Testis (tissue), 3 donors: ENCODE data around the gene CHTF8. TPM values are rescaled to one million over a fixed set of nuclear protein-coding genes. Genes with fewer than 3 reads are reported as not detected.
"Not testable (repeated sequence)": the region's sequence is repeated elsewhere in the genome, so short reads cannot be mapped to it uniquely, and the experiment has no call there.

Source experiments
- DNase-seq: peaks from one replicate; pipeline ENCODE4 v3.0.0-alpha.2; 2019
- H3K27ac ChIP-seq, 2 donors: fragments of 200-600 bp; sonication (generic); one replicate each; pipeline ENCODE4 v1.5.1; 2019
- H3K27me3 ChIP-seq: fragments of 200-600 bp; sonication (generic); one replicate; pipeline ENCODE4 v1.5.1; 2019
- H3K36me3 ChIP-seq: fragments of 200-600 bp; sonication (generic); one replicate; pipeline ENCODE4 v1.5.1; 2017; ENCODE audit warnings: low read depth; ENCODE audit errors: missing control alignments
- H3K4me1 ChIP-seq: fragments of 200-600 bp; sonication (generic); one replicate; pipeline ENCODE4 v1.5.1; 2019
- H3K4me3 ChIP-seq, 2 donors: fragments of 200-600 bp; sonication (generic); one replicate each; pipeline ENCODE4 v1.5.1; 2017 to 2019
- H3K9me3 ChIP-seq: fragments of 200-600 bp; sonication (generic); one replicate; pipeline ENCODE4 v1.5.1; 2017
- POLR2A ChIP-seq: fragments of 450-650 bp; IDR thresholded peaks from one replicate; pipeline ENCODE4 v1.6.1; 2017; ENCODE audit warnings: antibody characterized with exemption, mild to moderate bottlenecking, moderate library complexity
- WGBS, 2 donors: methylation state at CpG; one replicate each; pipeline ENCODE4 v1.1.5; 2018; 5-methylcytosine and 5-hydroxymethylcytosine counted together
- intact Hi-C: fragments of 100-400 bp; cut with DNase I; formaldehyde crosslinking; loops from one replicate; pipeline ENCODE4 v1.15.1; 2023; ENCODE audit warnings: low total_unique reads
- polyA plus RNA-seq: library from polyadenylated mRNA; stranded (reverse); fragments of 350-450 nt; fragmentation: Illumina TruSeq; extraction: RNeasy Lipid Tissue Mini Kit (QIAGEN cat#74804); gene quantifications from one replicate; pipeline ENCODE4 v1.2.3, GENCODE V29; 2014; ENCODE audit warnings: low read depth, low replicate concordance; ENCODE audit not compliant: insufficient read depth
- total RNA-seq, 2 donors: library from RNA; depleted of rRNA; stranded (reverse); fragments of >200 nt; gene quantifications; one replicate each; pipeline ENCODE4 v1.2.3, GENCODE V29; 2016
- TF ChIP-seq, protein P1 (sequence below), 3 experiments: fragments of 450-650 bp in 2 of 3; fragments of 200-600 bp in 1 of 3; sonication (generic) in 1 of 3; IDR thresholded peaks; one replicate each; pipeline ENCODE4 v1.5.1; 2016 to 2019; ENCODE audit warnings: antibody characterized with exemption in 3 of 3, mild to moderate bottlenecking in 2 of 3, moderate library complexity in 1 of 3

CHTF8 gene
- total and polyA plus RNA-seq, 3 donors from 2014 or later, result 122 to 147 (median 131) TPM

DNA sequence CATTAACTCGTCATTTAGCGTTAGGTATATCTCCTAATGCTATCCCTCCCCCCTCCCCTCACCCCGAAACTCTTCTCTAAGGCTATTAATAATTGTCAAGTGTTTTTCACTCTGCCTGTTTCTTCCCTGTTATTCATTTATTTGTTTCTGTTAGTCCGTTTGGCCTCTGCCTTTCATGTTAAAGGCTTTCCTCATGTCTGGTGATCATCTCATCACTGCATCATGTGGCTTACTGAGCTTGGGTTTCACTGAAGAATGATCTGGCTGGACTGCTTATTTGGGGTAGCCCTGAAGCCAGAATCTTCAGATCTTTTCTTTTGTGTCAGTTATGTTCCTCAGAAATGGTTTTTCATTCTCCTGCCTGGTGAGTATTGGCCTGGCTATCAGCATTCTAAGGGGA, 9.5 kb upstream of the CHTF8 start:
- Histone ChIP-seq H3K27me3 (no peaks in the 10 kb centered on the region), H3K9me3 (no peaks in the 10 kb centered on the region), H3K4me3 (no peak overlapping the region), H3K27ac (no peak overlapping the region), H3K4me1 (peaks cover 18% of the 10 kb centered on the region), H3K36me3 (peaks cover 4% of the 10 kb centered on the region)
- no peak for TF ChIP-seq POLR2A
- TF ChIP-seq, protein P1, sequence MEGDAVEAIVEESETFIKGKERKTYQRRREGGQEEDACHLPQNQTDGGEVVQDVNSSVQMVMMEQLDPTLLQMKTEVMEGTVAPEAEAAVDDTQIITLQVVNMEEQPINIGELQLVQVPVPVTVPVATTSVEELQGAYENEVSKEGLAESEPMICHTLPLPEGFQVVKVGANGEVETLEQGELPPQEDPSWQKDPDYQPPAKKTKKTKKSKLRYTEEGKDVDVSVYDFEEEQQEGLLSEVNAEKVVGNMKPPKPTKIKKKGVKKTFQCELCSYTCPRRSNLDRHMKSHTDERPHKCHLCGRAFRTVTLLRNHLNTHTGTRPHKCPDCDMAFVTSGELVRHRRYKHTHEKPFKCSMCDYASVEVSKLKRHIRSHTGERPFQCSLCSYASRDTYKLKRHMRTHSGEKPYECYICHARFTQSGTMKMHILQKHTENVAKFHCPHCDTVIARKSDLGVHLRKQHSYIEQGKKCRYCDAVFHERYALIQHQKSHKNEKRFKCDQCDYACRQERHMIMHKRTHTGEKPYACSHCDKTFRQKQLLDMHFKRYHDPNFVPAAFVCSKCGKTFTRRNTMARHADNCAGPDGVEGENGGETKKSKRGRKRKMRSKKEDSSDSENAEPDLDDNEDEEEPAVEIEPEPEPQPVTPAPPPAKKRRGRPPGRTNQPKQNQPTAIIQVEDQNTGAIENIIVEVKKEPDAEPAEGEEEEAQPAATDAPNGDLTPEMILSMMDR (IDR thresholded peaks at IDR 0.05), result no peak
- WGBS, 2 donors, result 91 to 97% methylated on average over 4 of the region's 4 CpGs
- intact Hi-C loops, result no loop called here
- no peak for DNase-seq

DNA sequence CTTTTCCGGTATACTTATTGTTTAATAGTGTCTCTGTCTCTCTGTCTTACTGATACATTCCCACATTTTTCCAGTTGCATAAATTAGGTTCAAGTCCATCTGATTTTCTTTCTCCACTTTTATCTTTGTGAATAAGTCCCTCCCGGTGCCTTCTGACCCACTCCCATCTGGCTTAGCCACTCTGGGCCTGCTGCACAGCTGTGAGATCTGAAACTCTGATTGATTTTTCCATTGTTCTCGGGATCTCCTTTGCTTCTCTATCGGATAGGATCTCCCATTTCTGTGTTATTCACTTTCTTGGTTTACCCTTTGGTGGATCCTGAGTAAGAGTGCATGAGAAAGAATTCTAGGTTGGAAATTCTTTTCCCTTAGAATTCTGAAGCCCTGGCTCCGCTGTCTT, 8.6 kb upstream of the CHTF8 start:
- Histone ChIP-seq H3K36me3 (peaks cover 4% of the 10 kb centered on the region), H3K27ac (no peak overlapping the region), H3K27me3 (no peaks in the 10 kb centered on the region), H3K9me3 (no peaks in the 10 kb centered on the region), H3K4me3 (no peak overlapping the region), H3K4me1 (peaks cover 14% of the 10 kb centered on the region)
- 86 to 89% methylated on average over 5 of the region's 5 CpGs for WGBS, 2 donors
- no peak for DNase-seq
- TF ChIP-seq POLR2A, result no peak
- TF ChIP-seq, protein P1 (IDR thresholded peaks at IDR 0.05), result no peak
- intact Hi-C loops, result no loop called here

DNA sequence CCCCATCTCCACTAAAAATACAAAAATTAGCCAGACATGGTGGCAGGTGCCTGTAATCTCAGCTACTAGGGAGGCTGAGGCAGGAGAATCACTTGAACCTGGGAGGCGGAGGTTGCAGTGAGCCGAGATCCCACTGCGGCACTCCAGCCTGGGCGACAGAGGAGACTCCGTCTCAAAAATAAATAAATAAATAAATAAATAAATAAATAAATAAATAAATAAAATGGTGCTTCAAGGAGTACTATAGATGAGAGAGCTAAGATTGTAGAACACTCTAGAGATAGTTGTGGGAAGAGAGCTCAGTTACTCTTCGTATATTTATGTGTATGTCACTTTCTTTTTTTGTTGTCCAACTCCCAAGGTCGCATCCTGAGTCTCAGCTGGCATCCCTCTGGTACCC, 7.1 kb upstream of the CHTF8 start:
- H3K27me3 ChIP-seq, H3K27ac ChIP-seq, H3K9me3 ChIP-seq, intact Hi-C loops, H3K4me1 ChIP-seq, H3K4me3 ChIP-seq, DNase-seq, H3K36me3 ChIP-seq: not testable (repeated sequence)
- 91 to 96% methylated on average over 7 of the region's 7 CpGs for WGBS, 2 donors

DNA sequence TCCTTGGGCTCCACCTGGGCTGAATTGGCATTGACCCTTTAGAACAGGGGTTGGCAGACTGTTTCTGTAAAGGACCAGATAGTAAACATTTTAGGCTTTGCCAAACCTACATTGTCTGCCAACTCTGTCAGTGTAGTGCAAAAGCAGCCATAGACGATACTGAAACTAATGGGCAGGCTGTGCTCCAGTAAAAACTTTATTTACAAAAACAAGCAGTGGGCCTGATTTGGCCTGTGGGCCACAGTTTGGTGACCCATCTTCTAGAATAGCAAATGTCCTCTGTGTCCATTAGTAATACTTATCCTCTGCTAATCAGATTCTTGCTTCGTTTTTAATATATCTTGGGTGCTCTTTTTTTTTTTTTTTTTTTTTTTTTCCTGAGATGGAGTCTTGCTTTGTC, 6.2 kb upstream of the CHTF8 start:
- intact Hi-C loops, result no loop called here
- peaks cover 4% of the 10 kb centered on the region for H3K36me3 ChIP-seq
- no peak overlapping the region for H3K4me3 ChIP-seq
- no peaks in the 10 kb centered on the region for H3K4me1 ChIP-seq
- no peak for DNase-seq
- no peaks in the 10 kb centered on the region for H3K27me3 ChIP-seq
- no peak overlapping the region for H3K27ac ChIP-seq
- H3K9me3 ChIP-seq, result no peaks in the 10 kb centered on the region
- WGBS, 2 donors, result 71 to 75% methylated on average over 2 of the region's 2 CpGs
- TF ChIP-seq, protein P1 (IDR thresholded peaks at IDR 0.05), result no peak
- no peak for TF ChIP-seq POLR2A

DNA sequence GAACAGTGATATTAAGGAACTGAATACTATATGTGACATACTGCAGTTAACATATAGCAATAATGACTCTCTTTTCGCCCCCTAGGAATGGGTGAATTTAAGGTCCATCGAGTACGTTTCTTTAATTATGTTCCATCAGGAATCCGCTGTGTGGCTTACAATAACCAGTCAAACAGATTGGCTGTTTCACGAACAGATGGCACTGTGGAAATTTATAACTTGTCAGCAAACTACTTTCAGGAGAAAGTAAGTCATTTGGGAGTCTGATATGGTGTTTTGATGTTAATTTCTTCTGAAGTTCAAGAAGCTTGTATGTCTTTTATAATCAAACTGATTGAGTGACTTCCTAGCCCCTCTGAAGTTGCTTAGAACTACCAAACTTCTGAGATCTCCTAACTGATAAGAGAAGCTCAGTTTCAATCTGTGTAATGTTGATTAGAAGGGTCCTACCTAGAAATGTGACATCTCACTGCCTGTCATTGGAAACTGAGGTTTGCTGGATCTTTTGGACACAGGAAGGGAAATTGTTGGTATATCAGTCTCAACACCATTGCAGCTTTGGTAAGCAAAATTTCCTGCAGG, 1.1 kb upstream of the CHTF8 start:
- H3K4me3 ChIP-seq, result peak overlapping the region; percentile 94 to 97
- WGBS, 2 donors, result 18 to 23% methylated on average over 5 of the region's 5 CpGs
- no peaks in the 10 kb centered on the region for H3K9me3 ChIP-seq
- H3K27ac ChIP-seq, result peak overlapping the region in 1 of 2 donors; percentile 91
- no peak for DNase-seq
- H3K36me3 ChIP-seq, result peaks cover 2% of the 10 kb centered on the region
- intact Hi-C loops, result no loop called here
- no peaks in the 10 kb centered on the region for H3K27me3 ChIP-seq
- no peak for TF ChIP-seq POLR2A
- TF ChIP-seq, protein P1 (IDR thresholded peaks at IDR 0.05), result no peak
- H3K4me1 ChIP-seq, result peaks cover 24% of the 10 kb centered on the region
